ENCODE data around the gene FAM50B.

The FAM50B gene

GRCh38 chr6:3843379-3844096, 5.6 kb upstream of the FAM50B start:
- Histone ChIP-seq H3K36me3 (ENCODE audit: control insufficient read depth, low read length) (no peaks in the 10 kb centered on the region), H4K20me1 (ENCODE audit: control insufficient read depth, insufficient read depth, low read depth, low read length) (no peaks in the 10 kb centered on the region), H3K9me3 (ENCODE audit: control insufficient read depth, insufficient read depth, low read length) (no peaks in the 10 kb centered on the region), H3K4me3 (ENCODE audit: low read length) (no peak overlapping the region), H3K27ac (ENCODE audit: low read depth, low read length) (no peak overlapping the region), H3K9me2 (replicated peaks; ENCODE audit: control insufficient read depth, low read length) (no peaks in the 10 kb centered on the region), H3K27me3 (ENCODE audit: control insufficient read depth, low read length) (no peaks in the 10 kb centered on the region), H3K4me1 (ENCODE audit: control insufficient read depth, low read length) (peaks cover 7% of the 10 kb centered on the region), H3K4me2 (ENCODE audit: low read length) (no peak overlapping the region), H3K79me2 (ENCODE audit: control insufficient read depth, low read length) (no peaks in the 10 kb centered on the region), H3F3A (ENCODE audit: control insufficient read depth, insufficient read depth) (no peaks in the 10 kb centered on the region)
- TF ChIP-seq EZH2phosphoT487 (IDR thresholded peaks at IDR 0.05; ENCODE audit: borderline replicate concordance, low read length): no peak
- TF ChIP-seq CTCF (IDR thresholded peaks at IDR 0.05; ENCODE audit: low read depth, low read length, poor library complexity, severe bottlenecking): no peak

- TF ChIP-seq EZH2phosphoT487 (IDR thresholded peaks at IDR 0.05; ENCODE audit: borderline replicate concordance, low read length) (no peak), CTCF (IDR thresholded peaks at IDR 0.05; ENCODE audit: low read depth, low read length, poor library complexity, severe bottlenecking) (no peak)
- Histone ChIP-seq H3K79me2 (ENCODE audit: control insufficient read depth, low read length) (no peaks in the 10 kb centered on the region), H3K9me2 (replicated peaks; ENCODE audit: control insufficient read depth, low read length) (no peaks in the 10 kb centered on the region), H3K27ac (ENCODE audit: low read depth, low read length) (no peak overlapping the region), H3K27me3 (ENCODE audit: control insufficient read depth, low read length) (no peaks in the 10 kb centered on the region), H4K20me1 (ENCODE audit: control insufficient read depth, insufficient read depth, low read depth, low read length) (no peaks in the 10 kb centered on the region), H3K36me3 (ENCODE audit: control insufficient read depth, low read length) (no peaks in the 10 kb centered on the region), H3F3A (ENCODE audit: control insufficient read depth, insufficient read depth) (no peaks in the 10 kb centered on the region), H3K4me3 (ENCODE audit: low read length) (no peak overlapping the region), H3K4me1 (ENCODE audit: control insufficient read depth, low read length) (peaks cover 10% of the 10 kb centered on the region), H3K9me3 (ENCODE audit: control insufficient read depth, insufficient read depth, low read length) (no peaks in the 10 kb centered on the region), H3K4me2 (ENCODE audit: low read length) (no peak overlapping the region)
These were observed 5.1 kb upstream of the FAM50B start for GRCh38 chr6:3844097-3844463.

- Histone ChIP-seq H3K9me2 (replicated peaks; ENCODE audit: control insufficient read depth, low read length) (no peaks in the 10 kb centered on the region), H3K27ac (ENCODE audit: low read depth, low read length) (no peak overlapping the region), H3K4me1 (ENCODE audit: control insufficient read depth, low read length) (peaks cover 15% of the 10 kb centered on the region), H3K36me3 (ENCODE audit: control insufficient read depth, low read length) (no peaks in the 10 kb centered on the region), H4K20me1 (ENCODE audit: control insufficient read depth, insufficient read depth, low read depth, low read length) (no peaks in the 10 kb centered on the region), H3K27me3 (ENCODE audit: control insufficient read depth, low read length) (no peaks in the 10 kb centered on the region), H3K9me3 (ENCODE audit: control insufficient read depth, insufficient read depth, low read length) (peaks cover 4% of the 10 kb centered on the region; the same call in 1 of the 2 replicates), H3K4me3 (ENCODE audit: low read length) (no peak overlapping the region), H3F3A (ENCODE audit: control insufficient read depth, insufficient read depth) (no peaks in the 10 kb centered on the region), H3K4me2 (ENCODE audit: low read length) (no peak overlapping the region), H3K79me2 (ENCODE audit: control insufficient read depth, low read length) (no peaks in the 10 kb centered on the region)
- no peak for TF ChIP-seq CTCF (IDR thresholded peaks at IDR 0.05; ENCODE audit: low read depth, low read length, poor library complexity, severe bottlenecking)
- TF ChIP-seq EZH2phosphoT487 (IDR thresholded peaks at IDR 0.05; ENCODE audit: borderline replicate concordance, low read length): no peak
These were observed 1.7 kb upstream of the FAM50B start for GRCh38 chr6:3847521-3847920.
